Adrenal gland (tissue), 5 donors: Measurements from ENCODE around the gene TMEM232.

Experiments used
- POLR2A ChIP-seq, 2 donors: fragments of 450-650 bp; IDR thresholded peaks; one replicate each; pipeline ENCODE4 v1.6.1; 2017; ENCODE audit warnings: antibody characterized with exemption in 2 of 2, mild to moderate bottlenecking in 2 of 2, moderate library complexity in 1 of 2
- TF ChIP-seq, protein P1 (sequence below), 6 experiments: fragments of 450-650 bp in 4 of 6; fragments of 200-600 bp in 2 of 6; sonication (generic) in 1 of 6; IDR thresholded peaks; 1 replicate in 5 of 6; 2 replicates in 1 of 6; pipeline versions ENCODE4 v1.5.1 to v1.8.0; 2016 to 2021; ENCODE audit warnings: antibody characterized with exemption in 6 of 6, mild to moderate bottlenecking in 2 of 6, moderate library complexity in 1 of 6
- donor health status: DM: no; HTN: no; CAD: no.

DNA sequence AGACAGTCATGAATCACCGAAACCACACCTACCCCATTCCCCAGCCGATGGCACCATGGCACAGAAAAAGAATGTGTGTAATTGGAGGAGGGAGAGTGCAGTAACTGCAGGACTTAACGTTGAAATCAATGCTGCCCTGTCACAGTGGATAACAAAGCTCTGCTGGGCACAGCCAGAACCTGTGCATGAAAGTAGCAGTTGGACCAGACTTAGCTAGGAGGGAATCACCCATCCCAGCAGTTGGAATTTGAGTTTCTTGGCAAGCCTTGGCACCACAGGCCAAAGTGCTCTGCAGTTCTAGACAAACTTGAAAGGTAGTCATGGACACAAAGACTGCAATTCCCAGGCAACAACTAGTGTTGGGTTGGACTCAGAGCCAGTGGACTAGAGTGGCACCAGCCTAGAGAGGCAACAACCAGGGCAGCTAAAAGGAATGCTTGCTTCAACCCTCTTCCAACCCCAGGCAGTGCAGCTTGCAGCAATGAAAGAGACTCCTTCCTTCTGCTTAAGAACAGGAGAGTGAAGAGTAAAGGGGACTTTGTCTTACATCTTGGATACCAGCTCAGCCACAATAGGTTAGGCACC is 19.1 kb downstream of the TMEM232 start:
- TF ChIP-seq, protein P1, sequence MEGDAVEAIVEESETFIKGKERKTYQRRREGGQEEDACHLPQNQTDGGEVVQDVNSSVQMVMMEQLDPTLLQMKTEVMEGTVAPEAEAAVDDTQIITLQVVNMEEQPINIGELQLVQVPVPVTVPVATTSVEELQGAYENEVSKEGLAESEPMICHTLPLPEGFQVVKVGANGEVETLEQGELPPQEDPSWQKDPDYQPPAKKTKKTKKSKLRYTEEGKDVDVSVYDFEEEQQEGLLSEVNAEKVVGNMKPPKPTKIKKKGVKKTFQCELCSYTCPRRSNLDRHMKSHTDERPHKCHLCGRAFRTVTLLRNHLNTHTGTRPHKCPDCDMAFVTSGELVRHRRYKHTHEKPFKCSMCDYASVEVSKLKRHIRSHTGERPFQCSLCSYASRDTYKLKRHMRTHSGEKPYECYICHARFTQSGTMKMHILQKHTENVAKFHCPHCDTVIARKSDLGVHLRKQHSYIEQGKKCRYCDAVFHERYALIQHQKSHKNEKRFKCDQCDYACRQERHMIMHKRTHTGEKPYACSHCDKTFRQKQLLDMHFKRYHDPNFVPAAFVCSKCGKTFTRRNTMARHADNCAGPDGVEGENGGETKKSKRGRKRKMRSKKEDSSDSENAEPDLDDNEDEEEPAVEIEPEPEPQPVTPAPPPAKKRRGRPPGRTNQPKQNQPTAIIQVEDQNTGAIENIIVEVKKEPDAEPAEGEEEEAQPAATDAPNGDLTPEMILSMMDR (IDR thresholded peaks at IDR 0.05) = no peak
- TF ChIP-seq POLR2A (IDR thresholded peaks at IDR 0.05) = no peak
